Activated naive CD4-positive, alpha-beta T cell treated with anti-CD3 and anti-CD28 coated beads, Interleukin-2, amount 50 U/mL, for 72 hours (primary cell): ENCODE results near the gene C1QTNF8. TPM values are rescaled to one million over a fixed set of nuclear protein-coding genes. Genes with fewer than 3 reads are reported as not detected.

ENCODE experiments used
- ATAC-seq, 2 donors: fragments of 150-1000 bp; cut with Tn5 transposase; 2 replicates each; pipeline ENCODE4 v1.10.0; 2021; ENCODE audit warnings: mild to moderate bottlenecking in 2 of 2, moderate library complexity in 2 of 2
- DNase-seq, 2 donors: peaks; one replicate each; pipeline ENCODE4 v3.0.0; 2021 to 2022; ENCODE audit warnings: low spot score in 2 of 2
- H3K27ac Mint-ChIP-seq, 2 donors: one replicate each; pipeline ENCODE4 v1.8.0; 2022; ENCODE audit warnings: mild to moderate bottlenecking in 2 of 2, mixed read lengths in 2 of 2
- H3K36me3 Mint-ChIP-seq, 2 donors: one replicate each; pipeline ENCODE4 v1.8.0; 2022; ENCODE audit warnings: mixed read lengths in 2 of 2
- H3K9me3 Mint-ChIP-seq, 2 donors: one replicate each; pipeline ENCODE4 v1.8.0; 2022; ENCODE audit warnings: mixed read lengths in 2 of 2
- total RNA-seq, 2 donors: library from RNA; stranded (reverse); gene quantifications; one replicate each; pipeline ENCODE4 v1.2.3, GENCODE V29; 2022

The C1QTNF8 gene
- total RNA-seq, 2 donors from 2014 or later = not detected

GRCh38 chr16:1131378-1131994 is 35.4 kb upstream of the C1QTNF8 start:
- Mint-ChIP-seq H3K27ac (no peak overlapping the region), H3K36me3 (no peaks in the 10 kb centered on the region), H3K9me3 (no peaks in the 10 kb centered on the region)
- ATAC-seq (no peak), DNase-seq (no peak)

GRCh38 chr16:1130382-1130781 is 34.3 kb upstream of the C1QTNF8 start:
- Mint-ChIP-seq H3K27ac (no peak overlapping the region), H3K9me3 (no peaks in the 10 kb centered on the region), H3K36me3 (no peaks in the 10 kb centered on the region)
- DNase-seq (no peak), ATAC-seq (no peak)

DNA sequence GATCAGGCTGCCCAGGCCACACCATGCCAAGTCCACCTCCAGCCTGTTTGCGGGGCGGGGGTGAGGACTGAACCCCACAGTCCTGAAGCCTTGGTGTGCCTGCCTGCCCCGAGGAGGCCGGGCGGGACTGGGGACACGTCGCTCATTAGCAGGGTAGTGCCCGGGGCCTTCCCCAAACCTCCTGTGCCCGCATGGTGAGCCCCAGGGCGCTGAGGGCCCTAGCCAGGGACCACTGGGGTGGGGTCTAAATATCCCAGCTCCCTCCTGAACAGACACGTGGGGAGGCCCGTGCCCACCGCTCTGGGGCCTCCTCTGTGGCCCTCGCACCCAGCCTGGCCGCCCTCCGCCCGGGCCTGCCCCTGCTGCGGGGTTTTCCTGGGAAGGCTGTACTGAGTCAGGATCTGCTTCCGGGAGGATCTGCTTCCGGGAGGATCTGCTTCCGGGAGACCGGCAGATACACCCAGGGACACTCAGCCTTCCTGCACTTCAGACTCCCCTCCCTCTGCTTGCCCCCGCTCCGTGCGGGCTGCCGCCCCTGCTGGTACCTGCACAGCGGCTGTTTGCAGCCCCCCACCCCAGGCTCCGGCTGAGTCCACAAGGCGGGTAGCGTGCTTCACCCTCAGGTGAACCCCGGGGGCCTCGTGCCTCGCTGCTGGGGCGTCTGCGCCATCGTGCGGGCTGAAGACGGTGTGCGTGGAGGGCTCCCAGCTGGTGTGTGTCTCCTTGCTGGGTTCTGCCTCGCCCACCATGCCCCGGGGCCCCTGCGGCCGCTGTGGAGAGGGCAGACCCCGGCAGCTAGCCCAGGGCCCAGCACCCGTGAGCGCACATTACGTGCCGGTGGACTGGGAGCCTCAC is 33.3 kb upstream of the C1QTNF8 start:
- DNase-seq (no peak), ATAC-seq (no peak)
- no peaks in the 10 kb centered on the region for H3K36me3 Mint-ChIP-seq

GRCh38 chr16:1127971-1128715 is 32.1 kb upstream of the C1QTNF8 start:
- Mint-ChIP-seq H3K9me3 (no peaks in the 10 kb centered on the region), H3K27ac (no peak overlapping the region), H3K36me3 (no peaks in the 10 kb centered on the region)
- ATAC-seq = no peak
- no peak for DNase-seq

More for the DNA sequence above, 33.3 kb upstream of the C1QTNF8 start:
- H3K9me3 Mint-ChIP-seq = no peaks in the 10 kb centered on the region
- no peak overlapping the region for H3K27ac Mint-ChIP-seq

DNA sequence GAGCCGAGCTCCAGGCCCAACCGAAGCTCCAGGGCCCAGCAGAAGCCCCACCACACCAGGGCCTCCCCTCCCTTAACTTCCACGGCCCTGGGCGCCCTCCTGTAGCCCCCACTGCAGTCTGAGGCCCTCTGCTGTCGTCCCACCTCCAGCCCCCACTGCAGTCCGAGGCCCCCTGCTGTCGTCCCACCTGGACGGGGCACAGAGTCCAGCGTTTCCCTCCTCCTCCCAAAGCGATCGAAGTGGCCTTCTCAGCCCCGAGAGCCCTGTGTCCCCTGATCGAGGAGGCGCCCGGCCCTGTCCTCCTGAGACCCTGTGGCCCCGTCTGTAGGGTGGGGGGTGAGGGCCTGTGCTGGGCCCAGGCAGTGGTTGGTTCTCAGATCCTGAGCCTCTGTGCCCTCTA is 31.1 kb upstream of the C1QTNF8 start:
- Mint-ChIP-seq H3K36me3 (no peaks in the 10 kb centered on the region), H3K9me3 (no peaks in the 10 kb centered on the region), H3K27ac (no peak overlapping the region)
- no peak for ATAC-seq
- no peak for DNase-seq

DNA sequence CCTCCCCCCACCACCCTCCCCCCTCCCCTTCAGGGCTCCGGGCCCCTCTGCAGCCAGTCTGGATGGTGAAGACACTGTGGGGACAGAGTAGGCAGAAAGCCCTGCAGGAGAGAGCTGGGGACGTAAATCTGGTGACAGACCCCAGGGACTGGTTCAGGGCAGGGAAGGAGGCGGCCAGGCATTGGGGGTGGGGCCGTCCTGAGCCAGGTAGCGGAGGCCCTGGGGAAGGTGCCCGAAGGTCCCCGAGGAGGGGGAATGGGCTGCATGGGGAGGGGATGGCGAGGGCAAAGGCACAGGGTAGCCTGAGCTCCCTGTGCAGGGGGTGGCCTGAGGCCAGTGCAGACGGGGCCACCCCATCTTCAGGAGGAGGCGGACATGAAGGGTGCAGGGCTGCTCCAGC is 30.5 kb upstream of the C1QTNF8 start:
- ATAC-seq = no peak
- no peak overlapping the region for H3K27ac Mint-ChIP-seq

GRCh38 chr16:1126044-1126443 is 30.0 kb upstream of the C1QTNF8 start:
- Mint-ChIP-seq H3K36me3 (no peaks in the 10 kb centered on the region), H3K9me3 (no peaks in the 10 kb centered on the region), H3K27ac (no peak overlapping the region)
- DNase-seq (no peak), ATAC-seq (no peak)

More for the DNA sequence above, 30.5 kb upstream of the C1QTNF8 start:
- no peak for DNase-seq
- Mint-ChIP-seq H3K36me3 (no peaks in the 10 kb centered on the region), H3K9me3 (no peaks in the 10 kb centered on the region)

GRCh38 chr16:1125471-1125870 is 29.4 kb upstream of the C1QTNF8 start:
- H3K36me3 Mint-ChIP-seq = no peaks in the 10 kb centered on the region
- no peak overlapping the region for H3K27ac Mint-ChIP-seq
- DNase-seq = no peak
- peak; percentile 46 to 74 for ATAC-seq
- no peaks in the 10 kb centered on the region for H3K9me3 Mint-ChIP-seq

DNA sequence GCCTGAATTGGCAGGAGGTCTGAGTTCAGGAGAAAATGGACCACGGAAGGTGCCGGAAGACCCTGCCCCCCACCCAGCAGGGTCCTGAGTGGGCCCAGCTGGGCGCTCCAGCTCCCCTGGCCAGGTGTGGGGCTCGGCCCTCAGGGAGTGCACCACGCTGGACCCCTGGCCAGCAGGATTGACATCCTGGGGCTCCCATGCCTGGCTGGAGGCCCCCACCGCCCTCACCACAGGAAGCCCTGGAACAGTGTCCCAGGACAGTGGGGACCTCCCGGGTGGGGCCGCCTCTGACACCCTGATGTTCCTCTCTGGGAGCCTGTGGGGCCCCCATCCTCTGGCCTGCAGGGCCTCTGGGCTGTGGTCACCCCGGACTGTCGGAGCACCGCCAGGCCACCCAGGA is 28.8 kb upstream of the C1QTNF8 start:
- no peaks in the 10 kb centered on the region for H3K36me3 Mint-ChIP-seq
- no peak overlapping the region for H3K27ac Mint-ChIP-seq
- no peaks in the 10 kb centered on the region for H3K9me3 Mint-ChIP-seq
- no peak for ATAC-seq
- no peak for DNase-seq

DNA sequence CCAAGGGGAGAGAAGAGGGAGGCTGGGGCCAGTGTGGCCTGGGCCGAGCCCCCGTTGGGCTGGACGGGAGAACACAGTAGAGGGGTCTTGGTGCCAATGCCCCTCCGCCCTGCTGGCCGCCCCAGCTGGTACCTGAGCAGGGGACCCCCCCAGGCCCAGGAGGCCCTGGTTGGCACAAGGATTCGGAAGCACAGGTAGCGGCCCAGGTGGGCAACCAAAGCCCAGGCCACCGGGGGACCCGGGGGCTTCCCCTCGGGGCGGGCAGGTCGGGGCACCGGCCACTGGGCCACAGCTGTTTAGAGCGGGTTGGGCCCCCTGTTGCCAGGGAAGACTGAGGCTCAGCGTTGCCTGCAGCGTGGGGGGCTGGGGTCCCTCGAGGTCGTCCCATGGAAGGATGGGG is 28.2 kb upstream of the C1QTNF8 start:
- DNase-seq (no peak), ATAC-seq (no peak)
- no peaks in the 10 kb centered on the region for H3K36me3 Mint-ChIP-seq
- no peaks in the 10 kb centered on the region for H3K9me3 Mint-ChIP-seq
- no peak overlapping the region for H3K27ac Mint-ChIP-seq

DNA sequence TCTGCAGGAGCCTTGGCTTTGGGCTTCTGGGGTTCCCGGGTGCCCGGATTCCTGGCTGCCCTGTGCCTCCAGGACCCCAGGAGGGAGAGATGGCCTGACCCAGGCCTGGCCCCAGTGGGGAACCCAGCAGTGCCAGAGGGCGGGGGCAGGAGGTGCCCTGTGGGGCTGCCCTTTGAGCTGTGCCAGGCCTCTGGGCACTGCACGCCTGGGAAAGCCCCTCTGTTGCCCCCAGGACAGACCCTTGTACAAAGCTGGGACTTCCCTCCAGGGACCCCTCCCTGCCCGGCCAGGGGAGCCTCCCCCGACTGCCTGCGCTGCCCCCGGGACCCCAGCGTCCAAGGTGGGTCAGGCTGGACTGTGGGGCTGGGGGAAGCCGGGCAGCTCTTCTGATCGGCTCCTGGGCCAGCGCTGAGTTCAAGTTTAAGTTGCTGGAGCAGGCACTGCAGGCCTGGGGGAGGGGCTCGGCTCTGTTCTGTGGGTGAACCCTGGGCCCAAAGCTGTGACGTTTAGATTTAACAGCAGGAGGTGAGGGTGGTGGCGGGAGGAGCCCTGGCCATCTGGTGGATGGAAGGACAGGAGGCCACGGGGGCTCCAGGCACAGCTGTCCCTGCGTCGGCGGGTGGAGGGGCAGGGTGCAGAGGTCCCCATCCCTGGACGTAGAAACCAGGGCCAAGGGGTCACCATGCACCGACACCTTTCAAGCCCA is 27.6 kb upstream of the C1QTNF8 start:
- ATAC-seq (no peak), DNase-seq (no peak)
- no peaks in the 10 kb centered on the region for H3K9me3 Mint-ChIP-seq
- no peak overlapping the region for H3K27ac Mint-ChIP-seq
- no peaks in the 10 kb centered on the region for H3K36me3 Mint-ChIP-seq

DNA sequence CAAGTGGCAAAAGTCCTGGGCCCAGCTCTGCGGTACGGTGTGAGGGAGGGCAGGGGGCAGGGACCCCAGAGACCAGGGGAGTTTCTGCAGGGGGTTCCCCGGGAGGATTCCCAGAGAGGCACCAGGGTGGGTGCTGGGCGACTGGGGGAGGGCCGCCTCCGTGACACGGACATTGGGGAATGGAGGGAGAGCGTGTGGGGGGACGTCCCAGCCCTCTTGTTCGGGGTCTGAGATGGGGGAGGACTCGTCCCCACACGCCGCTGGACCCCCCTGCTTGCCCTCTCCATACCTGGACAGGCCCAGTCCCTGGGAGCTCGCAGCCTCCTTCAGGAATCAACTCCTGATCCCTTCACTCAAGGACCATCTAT is 26.3 kb upstream of the C1QTNF8 start:
- DNase-seq (no peak), ATAC-seq (no peak)
- H3K9me3 Mint-ChIP-seq = no peaks in the 10 kb centered on the region
- H3K36me3 Mint-ChIP-seq = no peaks in the 10 kb centered on the region
- H3K27ac Mint-ChIP-seq = no peak overlapping the region

DNA sequence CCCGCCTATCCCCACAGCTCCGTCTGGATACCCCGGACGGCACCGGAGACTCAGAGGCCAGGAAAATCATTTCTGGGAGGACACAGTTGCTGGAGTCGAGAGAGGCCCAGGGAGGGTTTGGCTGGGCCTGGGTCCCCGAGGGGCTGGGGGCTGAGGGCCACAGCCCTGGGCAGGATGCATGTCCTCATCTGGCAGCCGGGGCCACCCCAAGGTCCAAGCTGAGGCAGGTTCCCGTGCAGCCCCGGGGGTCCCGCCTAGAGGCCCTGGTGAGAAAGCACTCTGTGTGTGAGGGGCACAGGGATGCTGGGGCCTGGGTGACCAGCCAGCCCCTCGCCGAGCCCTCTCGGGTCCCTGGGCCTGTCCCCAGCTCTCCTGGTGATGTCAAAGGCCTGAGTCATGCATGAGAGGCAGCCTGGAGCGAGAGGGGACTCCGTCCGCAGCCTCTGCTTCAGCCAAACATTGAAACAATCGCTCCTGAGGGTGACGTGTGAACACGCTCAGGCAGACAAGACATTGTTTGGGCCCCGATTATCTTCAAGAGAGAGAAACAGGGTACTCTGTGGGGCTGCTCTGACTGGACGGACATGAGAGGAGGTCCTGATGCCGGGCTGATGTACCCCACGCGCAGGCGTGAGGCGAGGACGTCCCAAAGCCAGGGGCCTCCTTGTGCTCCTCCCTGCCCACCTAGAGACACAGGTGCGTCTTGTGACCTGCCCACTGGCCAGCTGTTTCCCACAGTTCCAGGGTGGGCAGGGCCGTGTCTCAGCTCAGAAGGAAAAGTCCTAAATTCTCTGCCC is 25.8 kb upstream of the C1QTNF8 start:
- Mint-ChIP-seq H3K9me3 (no peaks in the 10 kb centered on the region), H3K27ac (no peak overlapping the region), H3K36me3 (no peaks in the 10 kb centered on the region)
- no peak for ATAC-seq
- DNase-seq = no peak

DNA sequence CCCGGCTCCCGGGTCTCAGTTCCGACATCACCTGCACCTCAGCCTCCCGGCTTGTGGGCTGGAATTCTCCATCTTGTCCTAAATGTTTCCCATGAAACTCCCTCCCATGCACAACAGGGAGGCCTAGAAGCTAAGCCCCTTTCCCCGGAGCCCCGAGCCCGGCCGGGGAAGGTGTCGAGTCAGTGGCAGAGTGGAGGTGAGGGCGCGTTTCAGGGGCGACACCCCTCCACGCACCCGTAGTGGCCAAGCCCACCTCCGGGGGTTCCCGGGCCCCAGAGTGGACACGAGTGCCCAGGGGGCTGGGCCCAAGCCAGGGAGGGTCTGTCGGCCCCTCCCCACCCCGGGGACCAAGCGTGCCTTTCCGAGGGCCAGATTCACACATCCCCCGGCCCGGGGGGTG is 25.0 kb upstream of the C1QTNF8 start:
- no peaks in the 10 kb centered on the region for H3K9me3 Mint-ChIP-seq
- H3K27ac Mint-ChIP-seq = no peak overlapping the region
- ATAC-seq (no peak), DNase-seq (no peak)
- no peaks in the 10 kb centered on the region for H3K36me3 Mint-ChIP-seq

- no peak overlapping the region for H3K27ac Mint-ChIP-seq
- DNase-seq (no peak), ATAC-seq (no peak)
- no peaks in the 10 kb centered on the region for H3K9me3 Mint-ChIP-seq
- H3K36me3 Mint-ChIP-seq = no peaks in the 10 kb centered on the region
These were observed 24.5 kb upstream of the C1QTNF8 start for GRCh38 chr16:1120577-1120941.

- H3K27ac Mint-ChIP-seq = no peak overlapping the region
- H3K36me3 Mint-ChIP-seq = no peaks in the 10 kb centered on the region
- H3K9me3 Mint-ChIP-seq = no peaks in the 10 kb centered on the region
- DNase-seq = no peak
- ATAC-seq = no peak
These were observed 23.9 kb upstream of the C1QTNF8 start for GRCh38 chr16:1119766-1120576.
